CD14-positive monocyte (primary cell): ENCODE data around the gene ENPP6. TPM values are rescaled to one million over a fixed set of nuclear protein-coding genes. Genes with fewer than 3 reads are reported as not detected.

Source experiments
- DNase-seq, 3 donors: peaks; one replicate each; pipeline ENCODE4 v3.0.0-alpha.2; 2011 to 2022
- H2AFZ ChIP-seq: 2 replicates; pipeline ENCODE4 v1.6.0; 2012; ENCODE audit warnings: mild to moderate bottlenecking, low read depth, low read length, inconsistent platforms; ENCODE audit not compliant: insufficient read depth, poor library complexity, severe bottlenecking
- H3K27ac ChIP-seq, 2 donors: 1 replicate in 1 of 2; 2 replicates in 1 of 2; pipeline ENCODE4 v1.5.1; 2012 to 2013; ENCODE audit warnings: low read length in 2 of 2, control low read depth in 1 of 2, inconsistent platforms in 1 of 2, low read depth in 1 of 2, mild to moderate bottlenecking in 1 of 2
- H3K27me3 ChIP-seq, 2 donors: one replicate each; pipeline versions ENCODE4 v1.6.0 to v1.6.1; 2011 to 2013; ENCODE audit warnings: low read length in 2 of 2; ENCODE audit not compliant: control insufficient read depth in 2 of 2, insufficient read depth in 2 of 2
- H3K36me3 ChIP-seq, 2 donors: replicated peaks in 1 of 2; 1 replicate in 1 of 2; 2 replicates in 1 of 2; pipeline versions ENCODE4 v1.5.1 to v1.6.1; 2012 to 2013; ENCODE audit warnings: low read length in 2 of 2, control low read depth in 1 of 2, inconsistent platforms in 1 of 2, mild to moderate bottlenecking in 1 of 2; ENCODE audit not compliant: insufficient read depth in 2 of 2, control insufficient read depth in 1 of 2
- H3K4me1 ChIP-seq, 2 donors: 1 replicate in 1 of 2; 2 replicates in 1 of 2; pipeline versions ENCODE4 v1.5.1 to v1.6.1; 2012 to 2013; ENCODE audit warnings: low read length in 2 of 2, control low read depth in 1 of 2, inconsistent platforms in 1 of 2, mild to moderate bottlenecking in 1 of 2, moderate library complexity in 1 of 2; ENCODE audit not compliant: insufficient read depth in 2 of 2, control insufficient read depth in 1 of 2
- H3K4me2 ChIP-seq: replicated peaks from 2 replicates; pipeline ENCODE3; 2012; ENCODE audit warnings: low read length, moderate library complexity, mild to moderate bottlenecking; ENCODE audit not compliant: poor library complexity, severe bottlenecking; ENCODE audit errors: extremely low read depth
- H3K4me3 ChIP-seq, 3 experiments: fragments of 200-600 bp in 1 of 3; sonication (generic) in 1 of 3; replicated peaks in 1 of 3; 1 replicate in 2 of 3; 2 replicates in 1 of 3; pipeline ENCODE4 v1.5.1; 2011 to 2013; ENCODE audit warnings: low read length in 3 of 3, mild to moderate bottlenecking in 3 of 3, control low read depth in 2 of 3, low read depth in 2 of 3, inconsistent platforms in 1 of 3, moderate library complexity in 1 of 3
- H3K79me2 ChIP-seq: 2 replicates; pipeline ENCODE4 v1.6.0; 2012; ENCODE audit warnings: mild to moderate bottlenecking, control low read depth, inconsistent platforms, low read length, moderate library complexity; ENCODE audit not compliant: insufficient read depth
- H3K9ac ChIP-seq: 2 replicates; pipeline ENCODE4 v1.6.0; 2017; ENCODE audit warnings: low read length, mild to moderate bottlenecking; ENCODE audit not compliant: insufficient read depth, poor library complexity, severe bottlenecking
- H3K9me3 ChIP-seq, 2 donors: replicated peaks in 1 of 2; 1 replicate in 1 of 2; 2 replicates in 1 of 2; pipeline versions ENCODE4 v1.5.1 to v1.6.1; 2012 to 2013; ENCODE audit warnings: low read length in 2 of 2, control low read depth in 1 of 2; ENCODE audit not compliant: control insufficient read depth in 1 of 2, insufficient read depth in 1 of 2
- H4K20me1 ChIP-seq: 2 replicates; pipeline ENCODE4 v1.6.0; 2012; ENCODE audit warnings: mild to moderate bottlenecking, low read length, control low read depth, moderate library complexity; ENCODE audit not compliant: insufficient read depth
- H3K27ac Mint-ChIP-seq, 7 donors: one replicate each; pipeline ENCODE4 v1.8.0; 2020; ENCODE audit warnings: mild to moderate bottlenecking in 7 of 7, mixed read lengths in 7 of 7, moderate library complexity in 6 of 7, inconsistent platforms in 2 of 7
- H3K27me3 Mint-ChIP-seq, 3 donors: one replicate each; pipeline ENCODE4 v1.8.0; 2021 to 2022; ENCODE audit warnings: low read depth in 3 of 3, mild to moderate bottlenecking in 3 of 3, mixed read lengths in 3 of 3, moderate library complexity in 3 of 3, inconsistent platforms in 1 of 3
- H3K36me3 Mint-ChIP-seq, 2 donors: one replicate each; pipeline ENCODE4 v1.8.0; 2020; ENCODE audit warnings: mixed read lengths in 2 of 2, inconsistent platforms in 1 of 2, mild to moderate bottlenecking in 1 of 2
- H3K4me1 Mint-ChIP-seq: one replicate; pipeline ENCODE4 v1.8.0; 2020; ENCODE audit warnings: mild to moderate bottlenecking, mixed read lengths
- H3K4me3 Mint-ChIP-seq, 2 donors: one replicate each; pipeline ENCODE4 v1.8.0; 2020; ENCODE audit warnings: mild to moderate bottlenecking in 2 of 2, mixed read lengths in 2 of 2, moderate library complexity in 1 of 2
- H3K9me3 Mint-ChIP-seq, 7 donors: one replicate each; pipeline ENCODE4 v1.8.0; 2020 to 2022; ENCODE audit warnings: mixed read lengths in 7 of 7, mild to moderate bottlenecking in 6 of 7, moderate library complexity in 6 of 7, inconsistent platforms in 2 of 7
- CTCF ChIP-seq: fragments of 200-600 bp; IDR thresholded peaks from one replicate; pipeline ENCODE4 v1.8.0; 2022; ENCODE audit warnings: antibody characterized with exemption, mild to moderate bottlenecking
- WGBS: methylation state at CpG from one replicate; pipeline ENCODE4 v1.1.5; 2013; ENCODE audit warnings: missing lambda C conversion rate; ENCODE audit not compliant: insufficient coverage; 5-methylcytosine and 5-hydroxymethylcytosine counted together
- intact Hi-C, 2 donors: fragments of 100-400 bp; cut with micrococcal nuclease; formaldehyde crosslinking; loops; one replicate each; pipeline versions ENCODE4 v1.15.0 to v1.15.1; 2023
- polyA plus RNA-seq, 3 donors: library from polyadenylated mRNA; depleted of rRNA in 1 of 3; unstranded in 2 of 3; stranded (reverse) in 1 of 3; fragments of 300-500 nt in 2 of 3; fragments of >200 nt in 1 of 3; fragmentation: Illumina TruSeq in 2 of 3; gene quantifications; 1 replicate in 2 of 3; 2 replicates in 1 of 3; pipeline ENCODE4 v1.2.3, GENCODE V29; 2012 to 2021

ENPP6 gene
- polyA plus RNA-seq, 3 donors, result 0.05 TPM; not detected in 2

GRCh38 chr4:184263461-184263860 lies 45.8 kb upstream of the ENPP6 start:
- H3K4me2 ChIP-seq, result no peak overlapping the region
- DNase-seq, result no peak
- intact Hi-C loops, result loop anchor here (2.0 to 10.0 kb wide), 5 partner anchors 49 to 381 kb away; partner anchors contain the start of genes CASP3 (in 1 of the 2) and PRIMPOL (in 1 of the 2)
- peak overlapping the region in 1 of 2 donors; percentile 24 for H3K27ac ChIP-seq
- H3K9me3 Mint-ChIP-seq, result peaks cover 0 to 9% (median 0%) of the 10 kb centered on the region in 7 donors
- H3K27me3 Mint-ChIP-seq, result peaks cover 0 to 4% (median 0%) of the 10 kb centered on the region in 3 donors
- H3K36me3 Mint-ChIP-seq, result no peaks in the 10 kb centered on the region
- no peaks in the 10 kb centered on the region for H4K20me1 ChIP-seq
- no peak overlapping the region for H3K4me3 ChIP-seq
- no peaks in the 10 kb centered on the region for H3K79me2 ChIP-seq
- no peaks in the 10 kb centered on the region for H3K36me3 ChIP-seq
- H3K9me3 ChIP-seq, result peaks cover 0 to 4% of the 10 kb centered on the region in 2 donors
- peak overlapping the region; percentile 67 for H2AFZ ChIP-seq
- no peak overlapping the region for H3K9ac ChIP-seq
- no peak overlapping the region for H3K27ac Mint-ChIP-seq
- H3K4me1 Mint-ChIP-seq, result peaks cover 38% of the 10 kb centered on the region
- no peak overlapping the region for H3K4me3 Mint-ChIP-seq
- H3K4me1 ChIP-seq, result peaks cover 18 to 32% of the 10 kb centered on the region in 2 donors
- WGBS, result 96% methylated on average over 3 of the region's 5 CpGs
- no peaks in the 10 kb centered on the region for H3K27me3 ChIP-seq
- TF ChIP-seq CTCF, result no peak

- H3K36me3 Mint-ChIP-seq, result no peaks in the 10 kb centered on the region
- no peak overlapping the region for H3K4me3 Mint-ChIP-seq
- peaks cover 0 to 2% of the 10 kb centered on the region in 2 donors for H3K9me3 ChIP-seq
- no peaks in the 10 kb centered on the region for H3K27me3 ChIP-seq
- H3K27me3 Mint-ChIP-seq, result peaks cover 0 to 4% (median 0%) of the 10 kb centered on the region in 3 donors
- H3K36me3 ChIP-seq, result no peaks in the 10 kb centered on the region
- peaks cover 0 to 7% (median 0%) of the 10 kb centered on the region in 7 donors for H3K9me3 Mint-ChIP-seq
- H3K27ac ChIP-seq, result no peak overlapping the region
- H3K4me2 ChIP-seq, result no peak overlapping the region
- intact Hi-C loops, result loop anchor here (2.0 to 10.0 kb wide), 5 partner anchors 49 to 382 kb away; partner anchors contain the start of genes CASP3 (in 1 of the 2) and PRIMPOL (in 1 of the 2)
- H3K4me3 ChIP-seq, result no peak overlapping the region
- H4K20me1 ChIP-seq, result no peaks in the 10 kb centered on the region
- peaks cover 18 to 27% of the 10 kb centered on the region in 2 donors for H3K4me1 ChIP-seq
- H3K9ac ChIP-seq, result no peak overlapping the region
- peak in 1 of 3 donors; percentile 48 for DNase-seq
- H3K27ac Mint-ChIP-seq, result no peak overlapping the region
- TF ChIP-seq CTCF, result no peak
- peaks cover 34% of the 10 kb centered on the region for H3K4me1 Mint-ChIP-seq
- no peak overlapping the region for H2AFZ ChIP-seq
- H3K79me2 ChIP-seq, result no peaks in the 10 kb centered on the region
Measured at GRCh38 chr4:184262901-184263300, 45.2 kb upstream of the ENPP6 start.
